Keratinocyte (primary cell): ENCODE results near the gene RGS8. TPM values are rescaled to one million over a fixed set of nuclear protein-coding genes. Genes with fewer than 3 reads are reported as not detected.

Source experiments
- DNase-seq: peaks from one replicate; pipeline ENCODE4 v3.0.0-alpha.2; 2011; ENCODE audit warnings: low read depth, missing footprints, low spot score
- FAIRE-seq: peaks from 2 replicates; lab custom pipeline; 2011; peaks lifted over from hg19 to GRCh38; lab: Jason Lieb, UNC
- H2AFZ ChIP-seq: 2 replicates; pipeline ENCODE4 v1.6.0; 2012; ENCODE audit warnings: low read length, control low read depth, inconsistent platforms; ENCODE audit not compliant: control insufficient read depth
- H3K27ac ChIP-seq: 2 replicates; pipeline ENCODE4 v1.5.1; 2011; ENCODE audit warnings: low read length; ENCODE audit not compliant: control insufficient read depth, insufficient read depth
- H3K27me3 ChIP-seq: 3 replicates; pipeline ENCODE4 v1.6.0; 2011; ENCODE audit warnings: low read length; ENCODE audit not compliant: control insufficient read depth, insufficient read depth; ENCODE audit errors: extremely low read depth
- H3K36me3 ChIP-seq, 2 experiments: 2 replicates in 1 of 2; 3 replicates in 1 of 2; pipeline ENCODE4 v1.5.1; 2011; ENCODE audit warnings: low read length in 2 of 2, mild to moderate bottlenecking in 1 of 2; ENCODE audit not compliant: control insufficient read depth in 2 of 2, insufficient read depth in 2 of 2; ENCODE audit errors: extremely low read depth in 1 of 2
- H3K4me1 ChIP-seq: 3 replicates; pipeline ENCODE4 v1.5.1; 2011; ENCODE audit warnings: low read length; ENCODE audit not compliant: control insufficient read depth, insufficient read depth; ENCODE audit errors: extremely low read depth
- H3K4me2 ChIP-seq: 3 replicates; pipeline ENCODE4 v1.6.0; 2011; ENCODE audit warnings: low read depth, low read length; ENCODE audit not compliant: control insufficient read depth, insufficient read depth; ENCODE audit errors: extremely low read depth
- H3K4me3 ChIP-seq, 3 experiments: fragments of 200-600 bp in 1 of 3; sonication (generic) in 1 of 3; 2 replicates in 2 of 3; 3 replicates in 1 of 3; pipeline ENCODE4 v1.5.1; 2011 to 2016; ENCODE audit warnings: low read length in 3 of 3, mild to moderate bottlenecking in 3 of 3, control low read depth in 2 of 3, inconsistent platforms in 1 of 3, low read depth in 1 of 3, mixed read lengths in 1 of 3, mixed run types in 1 of 3, moderate library complexity in 1 of 3; ENCODE audit not compliant: control insufficient read depth in 2 of 3, insufficient read depth in 2 of 3; ENCODE audit errors: extremely low read depth in 1 of 3
- H3K79me2 ChIP-seq: 2 replicates; pipeline ENCODE4 v1.6.0; 2012; ENCODE audit warnings: low read length; ENCODE audit not compliant: control insufficient read depth, insufficient read depth
- H3K9ac ChIP-seq: 3 replicates; pipeline ENCODE4 v1.6.0; 2011; ENCODE audit warnings: low read length; ENCODE audit not compliant: control insufficient read depth, insufficient read depth; ENCODE audit errors: extremely low read depth
- H3K9me1 ChIP-seq: 3 replicates; pipeline ENCODE4 v1.6.0; 2011; ENCODE audit warnings: low read length; ENCODE audit not compliant: control insufficient read depth, insufficient read depth; ENCODE audit errors: extremely low read depth
- H3K9me3 ChIP-seq: 2 replicates; pipeline ENCODE4 v1.5.1; 2012; ENCODE audit warnings: low read depth, low read length; ENCODE audit not compliant: control insufficient read depth
- H4K20me1 ChIP-seq: 3 replicates; pipeline ENCODE4 v1.6.0; 2011; ENCODE audit warnings: low read length; ENCODE audit not compliant: control insufficient read depth, insufficient read depth; ENCODE audit errors: extremely low read depth
- EZH2 ChIP-seq: IDR thresholded peaks from one replicate; pipeline ENCODE4 v1.6.1; 2012; ENCODE audit warnings: inconsistent platforms, mild to moderate bottlenecking, low read length, moderate library complexity
- dilution Hi-C: fragments of 300-500 bp; cut with MboI; formaldehyde crosslinking; loops from one replicate; pipeline ENCODE4 v1.7.0; 2020; ENCODE audit warnings: low sequenced_read_pairs; ENCODE audit not compliant: extremely low pct_ligation_motif_present
- polyA plus RNA-seq, 5 experiments: library from polyadenylated mRNA; depleted of rRNA in 3 of 5; stranded (reverse) in 3 of 5; stranded (forward) in 1 of 5; unstranded in 1 of 5; fragments of >200 nt; gene quantifications; 1 replicate in 1 of 5; 2 replicates in 3 of 5; 3 replicates in 1 of 5; pipeline versions ENCODE4 v1.2.1 to v1.2.3, GENCODE V29; 2011 to 2012; ENCODE audit warnings: missing spikeins in 2 of 5, low read depth in 1 of 5, low replicate concordance in 1 of 5
- TF ChIP-seq, protein P1 (sequence below), 3 experiments: IDR thresholded peaks in 1 of 3; conservative IDR thresholded peaks in 1 of 3; optimal IDR thresholded peaks in 1 of 3; 2 replicates in 2 of 3; 3 replicates in 1 of 3; pipeline versions ENCODE3 to v1.5.1; 2011; ENCODE audit warnings: low read length in 3 of 3, mild to moderate bottlenecking in 3 of 3, moderate library complexity in 2 of 3, control low read depth in 1 of 3, inconsistent platforms in 1 of 3; ENCODE audit not compliant: insufficient read depth in 2 of 3; ENCODE audit errors: extremely low read depth in 1 of 3

The RGS8 gene
- polyA plus RNA-seq, 1 donor (not counting 4 experiments of a cell fraction or from before 2014, with no cell fraction given) = not detected

DNA sequence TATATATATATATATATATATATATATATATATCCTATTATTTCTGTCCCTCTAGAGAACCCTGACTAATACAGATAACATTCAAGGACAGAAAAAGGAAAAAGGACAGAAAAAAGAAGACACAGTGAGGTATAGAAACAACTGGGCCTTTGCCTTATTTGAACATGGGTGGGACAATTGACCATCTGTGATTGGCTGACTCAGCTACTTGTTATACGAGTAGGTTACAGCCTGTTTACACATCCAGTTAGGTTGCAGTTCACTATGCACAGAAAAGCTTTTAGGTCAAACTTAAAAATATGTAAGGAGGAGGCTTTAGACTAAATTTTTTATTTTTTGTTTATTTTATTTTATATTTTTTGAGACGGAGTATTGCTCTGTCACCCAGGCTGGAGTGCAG, 39.8 kb upstream of the RGS8 start:
- no peaks in the 10 kb centered on the region for H3K9me3 ChIP-seq
- H3K4me3 ChIP-seq = no peak overlapping the region
- H3K36me3 ChIP-seq = no peaks in the 10 kb centered on the region
- DNase-seq (no peak), FAIRE-seq (no peak)
- no peak overlapping the region for H2AFZ ChIP-seq
- dilution Hi-C loops = no loop called here
- no peak overlapping the region for H3K4me2 ChIP-seq
- TF ChIP-seq, protein P1, sequence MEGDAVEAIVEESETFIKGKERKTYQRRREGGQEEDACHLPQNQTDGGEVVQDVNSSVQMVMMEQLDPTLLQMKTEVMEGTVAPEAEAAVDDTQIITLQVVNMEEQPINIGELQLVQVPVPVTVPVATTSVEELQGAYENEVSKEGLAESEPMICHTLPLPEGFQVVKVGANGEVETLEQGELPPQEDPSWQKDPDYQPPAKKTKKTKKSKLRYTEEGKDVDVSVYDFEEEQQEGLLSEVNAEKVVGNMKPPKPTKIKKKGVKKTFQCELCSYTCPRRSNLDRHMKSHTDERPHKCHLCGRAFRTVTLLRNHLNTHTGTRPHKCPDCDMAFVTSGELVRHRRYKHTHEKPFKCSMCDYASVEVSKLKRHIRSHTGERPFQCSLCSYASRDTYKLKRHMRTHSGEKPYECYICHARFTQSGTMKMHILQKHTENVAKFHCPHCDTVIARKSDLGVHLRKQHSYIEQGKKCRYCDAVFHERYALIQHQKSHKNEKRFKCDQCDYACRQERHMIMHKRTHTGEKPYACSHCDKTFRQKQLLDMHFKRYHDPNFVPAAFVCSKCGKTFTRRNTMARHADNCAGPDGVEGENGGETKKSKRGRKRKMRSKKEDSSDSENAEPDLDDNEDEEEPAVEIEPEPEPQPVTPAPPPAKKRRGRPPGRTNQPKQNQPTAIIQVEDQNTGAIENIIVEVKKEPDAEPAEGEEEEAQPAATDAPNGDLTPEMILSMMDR (optimal IDR thresholded peaks at IDR 0.05 in 1 of 3, IDR thresholded peaks at IDR 0.05 in 1 of 3, conservative IDR thresholded peaks at IDR 0.05 in 1 of 3; ENCODE audit: extremely low read depth in 1 of 3, insufficient read depth in 2 of 3, low read length in 3 of 3) = no peak
- TF ChIP-seq EZH2 = no peak
- no peak overlapping the region for H3K27ac ChIP-seq
- H3K79me2 ChIP-seq = no peaks in the 10 kb centered on the region
- H3K27me3 ChIP-seq = no peaks in the 10 kb centered on the region
- H3K4me1 ChIP-seq = no peaks in the 10 kb centered on the region
- H3K9ac ChIP-seq = no peak overlapping the region
- no peaks in the 10 kb centered on the region for H3K9me1 ChIP-seq
- H4K20me1 ChIP-seq = no peaks in the 10 kb centered on the region

DNA sequence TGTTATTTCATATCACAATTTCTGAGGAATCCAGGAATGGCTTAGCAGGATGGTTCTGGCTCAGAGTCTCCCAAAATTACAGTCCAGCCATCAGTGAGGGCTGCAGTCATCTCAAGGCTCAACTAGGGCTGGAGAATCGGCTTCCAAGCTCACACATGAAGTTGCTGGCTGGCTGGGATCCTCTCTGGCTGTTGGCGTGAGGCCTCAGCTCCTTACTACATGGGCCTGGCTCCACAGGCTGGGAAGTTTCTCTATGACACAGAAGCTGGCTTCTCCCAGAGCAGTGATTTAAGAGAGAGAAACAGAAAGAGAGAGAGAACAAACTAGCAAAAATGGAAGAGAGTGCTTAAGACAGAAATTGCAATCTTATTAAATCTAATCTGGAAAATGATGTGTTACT, 38.8 kb upstream of the RGS8 start:
- dilution Hi-C loops = no loop called here
- H3K4me2 ChIP-seq = no peak overlapping the region
- no peaks in the 10 kb centered on the region for H3K36me3 ChIP-seq
- FAIRE-seq (no peak), DNase-seq (no peak)
- H3K9me1 ChIP-seq = no peaks in the 10 kb centered on the region
- no peaks in the 10 kb centered on the region for H3K27me3 ChIP-seq
- H2AFZ ChIP-seq = no peak overlapping the region
- no peak overlapping the region for H3K27ac ChIP-seq
- TF ChIP-seq EZH2 = no peak
- TF ChIP-seq, protein P1 (optimal IDR thresholded peaks at IDR 0.05 in 1 of 3, IDR thresholded peaks at IDR 0.05 in 1 of 3, conservative IDR thresholded peaks at IDR 0.05 in 1 of 3; ENCODE audit: extremely low read depth in 1 of 3, insufficient read depth in 2 of 3, low read length in 3 of 3) = no peak
- H3K4me3 ChIP-seq = no peak overlapping the region
- no peak overlapping the region for H3K9ac ChIP-seq
- no peaks in the 10 kb centered on the region for H3K4me1 ChIP-seq
- H3K79me2 ChIP-seq = no peaks in the 10 kb centered on the region
- no peaks in the 10 kb centered on the region for H3K9me3 ChIP-seq
- no peaks in the 10 kb centered on the region for H4K20me1 ChIP-seq
